ENCODE measurements around the gene FAF1.

GRCh38 chr1:50450861-50451653, 509.0 kb downstream of the FAF1 start:
- no peak for TF ChIP-seq CTCF (IDR thresholded peaks at IDR 0.05)
- TF ChIP-seq POLR2A (IDR thresholded peaks at IDR 0.05) = no peak

All from right lobe of liver (tissue), 4 donors.